NCI-H69 (cell line): ENCODE measurements around the gene GNB4.

ENCODE experiments used
- DNase-seq: peaks from one replicate; lab custom pipeline; 2025; lab: John Stamatoyannopoulos, UW

The GNB4 gene

DNA sequence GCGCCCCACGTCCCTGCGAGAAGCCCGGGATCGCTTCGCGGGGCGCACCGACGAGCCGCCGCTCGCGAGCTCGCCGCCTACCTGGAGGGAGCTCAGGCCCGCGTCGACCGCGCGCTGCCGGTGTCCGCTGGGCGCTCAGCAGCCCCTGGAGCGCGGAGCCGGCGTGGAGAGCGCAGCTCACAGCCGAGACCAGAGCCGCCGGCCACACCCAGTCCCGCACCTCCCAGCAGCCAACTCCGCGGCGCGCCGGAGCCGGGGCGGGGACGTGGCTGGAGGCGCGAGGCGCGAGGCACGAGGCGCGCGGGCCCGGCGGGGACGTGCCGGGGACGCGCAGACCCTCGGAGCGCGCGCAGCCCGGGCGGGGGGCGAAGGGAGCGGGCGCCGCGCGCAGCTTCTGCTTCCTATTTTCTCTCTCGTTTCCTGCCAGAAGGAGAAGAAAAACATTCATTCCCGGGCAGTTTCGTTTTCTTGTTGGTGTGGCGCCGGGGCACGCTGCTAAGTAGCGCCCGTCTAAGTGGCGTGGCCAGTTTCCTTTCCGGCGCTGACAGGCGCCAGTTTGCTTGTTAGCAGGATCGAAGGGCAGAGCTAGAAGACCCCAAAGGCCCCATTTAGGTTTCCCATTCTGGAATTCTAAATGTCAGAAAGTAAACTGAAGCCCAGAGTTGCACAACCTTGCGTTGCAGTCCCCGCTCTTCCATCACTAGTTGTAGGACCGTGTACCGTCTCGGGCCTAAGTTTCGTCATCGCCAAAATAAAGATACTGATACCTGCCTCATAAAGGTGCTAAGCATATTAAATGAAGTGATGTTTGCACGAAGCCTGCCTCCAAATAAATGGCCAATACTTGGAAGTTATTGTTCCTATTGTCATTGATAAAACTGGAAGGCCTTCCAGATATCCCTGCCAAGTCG lies at the start of gene GNB4:
TSS of gene GNB4 (minus strand) at position 206 of the 911 bp plus-strand sequence. CDS start 25,270 bp downstream, outside the sequence.
- peak; percentile 97 for DNase-seq

- DNase-seq: no peak
Measured at GRCh38 chr3:179495483-179495882, 44.2 kb upstream of the GNB4 start.

DNA sequence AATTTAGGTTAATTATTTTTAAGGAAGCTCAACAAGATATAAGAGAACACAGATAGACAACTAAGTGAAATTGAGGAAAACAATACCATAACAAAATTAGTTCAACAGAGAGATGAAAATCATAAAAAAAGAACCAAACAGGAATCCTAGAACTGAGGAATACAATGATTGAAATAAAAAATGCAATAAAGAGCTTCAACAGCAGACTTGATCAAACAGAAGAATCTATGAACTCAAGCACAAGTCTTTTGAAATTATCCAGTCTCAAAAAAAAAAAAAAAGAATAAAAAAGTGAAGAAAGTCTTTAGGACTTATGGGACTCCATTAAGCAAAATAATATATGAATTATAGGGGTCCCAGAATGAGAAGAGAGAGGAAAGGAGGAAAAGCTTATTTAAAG lies 42.0 kb upstream of the GNB4 start:
- DNase-seq: no peak

- no peak for DNase-seq
Measured at GRCh38 chr3:179488213-179488612, 36.9 kb upstream of the GNB4 start.

GRCh38 chr3:179486806-179487205 lies 35.5 kb upstream of the GNB4 start:
- DNase-seq: no peak

GRCh38 chr3:179482857-179483256 lies 31.6 kb upstream of the GNB4 start:
- DNase-seq: no peak

GRCh38 chr3:179476215-179476614 lies 24.9 kb upstream of the GNB4 start:
- no peak for DNase-seq

DNA sequence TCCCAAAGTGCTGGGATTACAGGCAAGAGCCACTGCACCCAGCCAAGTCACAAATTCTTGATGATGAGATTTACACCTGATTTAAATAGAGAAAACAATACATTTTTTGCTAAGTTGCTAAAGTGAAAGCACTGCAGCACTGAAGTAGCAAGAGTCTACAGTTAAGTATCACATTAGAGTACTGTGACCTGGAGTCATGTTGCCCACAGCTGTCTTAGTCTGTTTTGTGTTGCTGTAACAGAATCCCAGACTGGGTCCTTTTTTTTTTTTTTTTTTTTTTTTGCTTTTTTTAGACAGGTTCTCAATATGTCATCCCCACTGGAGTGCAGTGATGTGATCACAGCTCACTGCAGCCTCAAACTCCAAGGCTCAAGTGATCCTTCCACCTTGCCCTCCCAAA lies 23.2 kb upstream of the GNB4 start:
- no peak for DNase-seq

- no peak for DNase-seq
Measured at GRCh38 chr3:179473565-179473964, 22.3 kb upstream of the GNB4 start.

- DNase-seq: peak; percentile 95
Measured at GRCh38 chr3:179464323-179465092, 13.2 kb upstream of the GNB4 start.

DNA sequence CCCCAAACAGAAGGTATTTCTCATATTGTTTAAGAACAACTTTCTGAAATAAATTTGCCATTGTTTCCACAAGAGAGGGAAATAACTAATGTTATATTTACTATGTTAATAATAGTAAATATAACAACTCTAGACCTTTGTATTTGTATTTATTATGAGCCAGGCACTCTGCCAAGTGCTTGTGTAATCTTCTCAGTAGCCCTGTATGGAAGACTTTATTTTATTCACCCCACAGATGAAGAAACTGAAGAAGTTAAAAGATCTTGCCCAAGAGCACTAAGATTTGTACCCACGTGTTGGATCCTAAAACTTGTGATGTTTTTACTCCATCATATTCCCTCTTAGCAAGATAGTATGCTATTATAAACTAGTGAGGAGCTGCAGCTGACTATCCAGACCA lies 12.0 kb upstream of the GNB4 start:
- peak; percentile 55 for DNase-seq

DNA sequence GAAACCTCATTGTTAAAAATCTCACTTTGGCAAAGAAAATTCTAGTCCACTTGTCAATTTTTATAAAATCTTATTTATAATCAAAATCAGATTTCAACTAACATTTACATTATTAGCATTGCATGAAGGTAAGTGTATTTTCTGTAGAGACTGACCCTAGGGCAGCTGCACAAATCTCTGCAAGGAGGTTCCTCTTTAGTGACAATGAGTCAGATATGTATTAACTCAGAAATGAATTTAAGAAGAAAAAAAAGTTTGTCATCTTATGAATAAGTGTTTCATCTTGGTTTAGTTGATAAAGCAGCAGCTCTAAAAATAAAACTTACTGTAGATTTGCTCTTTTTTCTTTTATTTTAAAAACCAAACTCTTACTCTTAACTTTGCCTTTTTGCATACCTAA lies 9.0 kb upstream of the GNB4 start:
- no peak for DNase-seq

- no peak for DNase-seq
Measured at GRCh38 chr3:179455954-179456353, 4.7 kb upstream of the GNB4 start.

DNA sequence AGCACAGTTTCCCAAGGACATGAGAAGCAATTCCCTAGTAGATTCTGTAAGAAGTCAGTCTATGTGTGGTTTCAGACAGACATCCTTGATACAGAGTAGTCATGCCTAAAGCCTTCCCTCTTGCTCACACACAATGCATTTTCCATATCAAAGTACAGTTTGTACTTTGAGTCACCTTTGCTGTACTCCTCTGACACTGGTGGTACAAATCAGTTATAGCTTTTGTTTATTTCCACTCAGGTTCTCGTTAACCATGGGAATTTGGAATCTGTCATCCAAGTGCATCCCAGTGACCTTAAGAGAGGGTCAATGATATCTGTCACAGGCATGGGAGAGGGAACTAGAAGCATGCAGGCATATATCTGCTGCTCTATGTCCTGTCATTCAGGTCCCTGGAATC lies 3.6 kb upstream of the GNB4 start:
- DNase-seq: no peak

DNA sequence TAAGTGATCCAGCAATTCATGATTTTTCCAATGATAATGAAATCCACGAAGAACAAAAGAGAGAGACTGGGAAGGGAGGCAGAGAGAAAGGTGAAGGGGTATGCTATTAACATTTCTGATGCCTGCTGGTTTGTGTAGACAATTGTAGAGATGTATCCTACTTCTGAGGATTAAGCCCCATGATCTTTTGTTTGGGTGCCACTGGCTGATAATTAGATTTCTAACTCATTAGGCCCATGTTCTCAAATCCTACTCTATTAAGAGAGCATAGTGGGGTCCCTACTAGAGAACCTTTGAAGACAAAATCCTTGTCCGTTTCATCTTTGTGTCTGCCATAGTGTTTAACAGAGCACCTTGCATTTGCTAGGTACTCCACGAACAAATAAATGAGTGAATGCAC lies 2.7 kb upstream of the GNB4 start:
- peak; percentile 18 for DNase-seq

GRCh38 chr3:179452872-179453271 lies 1.6 kb upstream of the GNB4 start:
- no peak for DNase-seq

DNA sequence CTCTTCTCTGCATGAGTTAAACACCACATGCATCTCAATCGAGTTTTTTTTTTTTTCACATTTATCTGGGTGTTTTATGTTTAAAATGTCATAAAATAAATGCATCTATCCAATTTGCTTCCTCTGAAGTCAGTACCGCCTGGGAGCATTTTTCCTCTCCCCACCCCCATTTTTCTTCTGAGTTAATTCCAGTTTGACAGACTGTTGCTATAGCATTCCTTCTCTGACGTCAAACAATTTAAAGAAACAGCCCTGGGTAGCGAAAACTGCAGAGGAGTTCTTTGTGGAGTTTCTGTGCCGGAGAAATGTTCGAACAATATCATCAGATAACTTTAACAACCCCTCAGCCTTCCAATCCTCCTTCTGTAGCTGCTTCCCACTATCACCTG lies 900 bp upstream of the GNB4 start:
- DNase-seq: peak; percentile 34

DNA sequence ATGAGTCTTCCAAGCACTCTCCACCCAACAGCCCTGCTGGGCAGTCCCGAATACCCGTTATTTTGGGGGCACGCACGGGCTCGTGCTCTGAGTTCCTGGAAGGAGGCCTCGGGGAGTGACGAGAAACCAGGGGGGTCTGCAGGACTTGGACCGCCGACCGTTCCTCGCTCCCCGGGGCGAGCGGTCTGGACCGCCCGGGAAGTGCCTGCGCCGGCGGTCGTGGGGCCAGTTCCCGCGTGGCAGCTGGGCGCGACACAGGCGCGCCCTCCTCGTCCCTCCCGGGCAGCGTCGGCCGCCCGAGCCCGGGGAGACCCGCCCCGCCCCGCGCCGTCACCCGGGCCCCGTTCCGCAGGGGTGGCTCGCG lies 387 bp downstream of the GNB4 start:
- peak; percentile 75 for DNase-seq

GRCh38 chr3:179450261-179450701 lies 989 bp downstream of the GNB4 start:
- DNase-seq: peak; percentile 64

DNA sequence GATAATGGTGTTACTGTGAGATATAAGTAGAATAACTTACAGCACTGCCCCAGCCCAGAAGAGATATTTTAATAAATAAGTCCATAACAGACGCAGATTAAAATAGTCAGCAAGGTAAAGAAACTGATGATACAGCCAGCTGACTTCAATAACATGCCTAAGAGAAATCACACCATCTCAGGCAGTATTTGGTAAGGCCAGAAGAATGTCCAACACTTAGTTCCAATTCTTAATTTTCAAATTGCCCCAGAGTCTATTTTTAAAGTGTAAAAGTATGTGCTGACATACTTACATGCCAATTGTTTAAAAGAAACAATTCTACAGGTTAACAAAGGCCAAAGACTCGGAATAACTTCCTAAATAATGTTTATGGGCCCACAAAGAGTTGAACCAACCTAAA lies 1.6 kb downstream of the GNB4 start:
- no peak for DNase-seq

GRCh38 chr3:179447251-179447650 lies 4.0 kb downstream of the GNB4 start:
- DNase-seq: no peak

DNA sequence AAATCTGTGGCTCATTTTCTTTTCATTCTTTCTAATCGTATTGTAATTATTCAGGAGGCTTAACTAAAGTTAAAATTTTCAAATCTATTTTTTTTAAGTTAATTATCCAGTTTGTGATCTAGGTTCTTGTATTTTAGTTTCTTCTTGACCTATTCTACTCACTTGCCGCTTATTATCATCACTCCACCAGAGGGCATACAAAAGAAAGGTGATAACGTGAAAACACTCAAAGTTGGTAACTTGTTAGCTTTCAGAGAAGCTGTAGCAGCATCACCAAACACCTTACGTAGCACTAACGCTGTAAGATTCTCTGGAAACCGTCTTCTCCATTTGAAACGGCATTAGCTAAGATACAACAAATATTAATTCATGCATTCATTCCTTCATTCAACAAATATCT lies 4.8 kb downstream of the GNB4 start:
- peak; percentile 44 for DNase-seq

GRCh38 chr3:179438841-179439240 lies 12.4 kb downstream of the GNB4 start:
- peak; percentile 42 for DNase-seq
